ENCODE results near the gene ZNF618.

ZNF618 gene

GRCh38 chr9:113999256-114000062, 123.3 kb downstream of the ZNF618 start:
- H3K4me1 ChIP-seq (ENCODE audit: insufficient read depth, poor library complexity, severe bottlenecking), result no peaks in the 10 kb centered on the region
- no peak overlapping the region for H3K4me3 ChIP-seq (ENCODE audit: severe bottlenecking)
- H3K27me3 ChIP-seq (ENCODE audit: insufficient read depth, poor library complexity, severe bottlenecking), result no peaks in the 10 kb centered on the region
- DNase-seq (ENCODE audit: low spot score), result no peak
- no peak overlapping the region for H3K27ac ChIP-seq (ENCODE audit: poor library complexity, severe bottlenecking)
- TF ChIP-seq CTCF (IDR thresholded peaks at IDR 0.05; ENCODE audit: poor library complexity, severe bottlenecking), result no peak
- no peaks in the 10 kb centered on the region for H3K36me3 ChIP-seq (ENCODE audit: low read depth)
- no peaks in the 10 kb centered on the region for H3K9me3 ChIP-seq (ENCODE audit: severe bottlenecking)
- ATAC-seq (ENCODE audit: low read depth), result no peak

GRCh38 chr9:114000063-114000454, 124.0 kb downstream of the ZNF618 start:
- Histone ChIP-seq H3K9me3 (ENCODE audit: severe bottlenecking) (no peaks in the 10 kb centered on the region), H3K27ac (ENCODE audit: poor library complexity, severe bottlenecking) (no peak overlapping the region), H3K4me1 (ENCODE audit: insufficient read depth, poor library complexity, severe bottlenecking) (no peaks in the 10 kb centered on the region), H3K27me3 (ENCODE audit: insufficient read depth, poor library complexity, severe bottlenecking) (no peaks in the 10 kb centered on the region), H3K4me3 (ENCODE audit: severe bottlenecking) (no peak overlapping the region), H3K36me3 (ENCODE audit: low read depth) (0 out of 2 replicates have a peak, but pooled peaks cover 4% of the 10 kb centered on the region)
- ATAC-seq (ENCODE audit: low read depth) (no peak), DNase-seq (ENCODE audit: low spot score) (no peak)
- TF ChIP-seq CTCF (IDR thresholded peaks at IDR 0.05; ENCODE audit: poor library complexity, severe bottlenecking), result no peak

- Histone ChIP-seq H3K4me1 (ENCODE audit: insufficient read depth, poor library complexity, severe bottlenecking) (no peaks in the 10 kb centered on the region), H3K27ac (ENCODE audit: poor library complexity, severe bottlenecking) (no peak overlapping the region), H3K36me3 (ENCODE audit: low read depth) (0 out of 2 replicates have a peak, but pooled peaks cover 4% of the 10 kb centered on the region), H3K9me3 (ENCODE audit: severe bottlenecking) (no peaks in the 10 kb centered on the region), H3K27me3 (ENCODE audit: insufficient read depth, poor library complexity, severe bottlenecking) (no peaks in the 10 kb centered on the region), H3K4me3 (ENCODE audit: severe bottlenecking) (no peak overlapping the region)
- TF ChIP-seq CTCF (IDR thresholded peaks at IDR 0.05; ENCODE audit: poor library complexity, severe bottlenecking), result no peak
- ATAC-seq (ENCODE audit: low read depth) (no peak), DNase-seq (ENCODE audit: low spot score) (peak; percentile 8)
Observed at GRCh38 chr9:114000671-114001409, 124.7 kb downstream of the ZNF618 start.

DNA sequence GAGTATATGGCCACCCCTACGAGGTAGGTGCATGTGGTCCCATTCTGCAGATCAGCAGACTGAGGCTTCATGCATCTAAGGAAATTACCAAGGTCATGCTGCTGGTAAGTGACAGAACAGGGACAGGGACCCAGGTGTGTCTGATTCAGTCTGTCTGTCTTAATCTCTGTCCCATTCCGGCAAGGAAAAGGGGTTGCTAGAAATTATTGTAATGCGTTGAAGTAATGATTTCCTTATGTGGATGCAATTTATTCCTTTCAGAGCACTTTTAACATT, 125.2 kb downstream of the ZNF618 start:
- ATAC-seq (ENCODE audit: low read depth), result no peak
- Histone ChIP-seq H3K27ac (ENCODE audit: poor library complexity, severe bottlenecking) (no peak overlapping the region), H3K4me3 (ENCODE audit: severe bottlenecking) (no peak overlapping the region), H3K36me3 (ENCODE audit: low read depth) (0 out of 2 replicates have a peak, but pooled peaks cover 4% of the 10 kb centered on the region), H3K27me3 (ENCODE audit: insufficient read depth, poor library complexity, severe bottlenecking) (no peaks in the 10 kb centered on the region), H3K4me1 (ENCODE audit: insufficient read depth, poor library complexity, severe bottlenecking) (no peaks in the 10 kb centered on the region), H3K9me3 (ENCODE audit: severe bottlenecking) (no peaks in the 10 kb centered on the region)
- no peak for TF ChIP-seq CTCF (IDR thresholded peaks at IDR 0.05; ENCODE audit: poor library complexity, severe bottlenecking)
- no peak for DNase-seq (ENCODE audit: low spot score)
